GM12873 (cell line): ENCODE results near the gene SNRNP70.

Source experiments
- CTCF ChIP-seq: IDR thresholded peaks from 2 replicates; pipeline ENCODE4 v1.5.1; 2012; ENCODE audit warnings: low read depth, mild to moderate bottlenecking, moderate library complexity, low read length, control low read depth; ENCODE audit not compliant: insufficient read depth; ENCODE audit errors: missing control alignments

The SNRNP70 gene

GRCh38 chr19:49080392-49080791 is 4.9 kb upstream of the SNRNP70 start:
- TF ChIP-seq CTCF: no peak

GRCh38 chr19:49081273-49081672 is 4.0 kb upstream of the SNRNP70 start:
- no peak for TF ChIP-seq CTCF

- no peak for TF ChIP-seq CTCF
These were observed 838 bp upstream of the SNRNP70 start for GRCh38 chr19:49084206-49085019.

GRCh38 chr19:49085868-49086232 is 599 bp downstream of the SNRNP70 start:
- no peak for TF ChIP-seq CTCF

GRCh38 chr19:49086296-49086695 is 1.0 kb downstream of the SNRNP70 start:
- TF ChIP-seq CTCF: no peak

- no peak for TF ChIP-seq CTCF
These were observed 6.3 kb downstream of the SNRNP70 start for GRCh38 chr19:49091391-49092038.

- TF ChIP-seq CTCF: no peak
These were observed 7.4 kb downstream of the SNRNP70 start for GRCh38 chr19:49092686-49093085.
